HEK293 (cell line): Measurements from ENCODE around the gene RPL31.

ENCODE experiments used
- ZBTB21 ChIP-seq: fragments of 450-650 bp; formaldehyde crosslinking; IDR thresholded peaks from 2 replicates; pipeline ENCODE4 v1.5.1; 2017; ENCODE audit warnings: missing biosample characterization, missing genetic modification characterization
- ZBTB8A ChIP-seq: fragments of 450-650 bp; formaldehyde crosslinking; IDR thresholded peaks from 2 replicates; pipeline ENCODE4 v1.5.1; 2016; ENCODE audit warnings: missing biosample characterization, missing genetic modification characterization
- ZNF140 ChIP-seq: fragments of 450-650 bp; formaldehyde crosslinking; IDR thresholded peaks from 2 replicates; pipeline ENCODE4 v1.5.1; 2016; ENCODE audit warnings: missing biosample characterization, missing genetic modification characterization
- ZNF174 ChIP-seq: fragments of 450-650 bp; formaldehyde crosslinking; IDR thresholded peaks from 2 replicates; pipeline ENCODE4 v1.5.0; 2017; ENCODE audit warnings: missing biosample characterization, mild to moderate bottlenecking, missing genetic modification characterization
- ZNF530 ChIP-seq: fragments of 450-650 bp; formaldehyde crosslinking; IDR thresholded peaks from 2 replicates; pipeline ENCODE4 v1.5.1; 2016; ENCODE audit warnings: low read depth, missing biosample characterization, missing genetic modification characterization
- TF ChIP-seq, protein P1 (sequence below): fragments of 450-650 bp; formaldehyde crosslinking; IDR thresholded peaks from 2 replicates; pipeline ENCODE4 v1.5.1; 2016; ENCODE audit warnings: missing biosample characterization, missing genetic modification characterization
- TF ChIP-seq, protein P2 (sequence below): fragments of 450-650 bp; formaldehyde crosslinking; IDR thresholded peaks from 2 replicates; pipeline ENCODE4 v1.5.1; 2016; ENCODE audit warnings: missing biosample characterization, missing genetic modification characterization, borderline replicate concordance
- TF ChIP-seq, protein P3 (sequence below): fragments of 450-650 bp; formaldehyde crosslinking; IDR thresholded peaks from 2 replicates; pipeline ENCODE4 v1.5.1; 2017; ENCODE audit warnings: missing biosample characterization, missing genetic modification characterization
- TF ChIP-seq, protein P4 (sequence below): fragments of 450-650 bp; formaldehyde crosslinking; IDR thresholded peaks from 2 replicates; pipeline ENCODE4 v1.5.1; 2016; ENCODE audit warnings: missing biosample characterization, missing genetic modification characterization
- TF ChIP-seq, protein P5 (sequence below): fragments of 450-650 bp; formaldehyde crosslinking; IDR thresholded peaks from 2 replicates; pipeline ENCODE4 v1.5.1; 2016; ENCODE audit warnings: missing biosample characterization, missing genetic modification characterization

DNA sequence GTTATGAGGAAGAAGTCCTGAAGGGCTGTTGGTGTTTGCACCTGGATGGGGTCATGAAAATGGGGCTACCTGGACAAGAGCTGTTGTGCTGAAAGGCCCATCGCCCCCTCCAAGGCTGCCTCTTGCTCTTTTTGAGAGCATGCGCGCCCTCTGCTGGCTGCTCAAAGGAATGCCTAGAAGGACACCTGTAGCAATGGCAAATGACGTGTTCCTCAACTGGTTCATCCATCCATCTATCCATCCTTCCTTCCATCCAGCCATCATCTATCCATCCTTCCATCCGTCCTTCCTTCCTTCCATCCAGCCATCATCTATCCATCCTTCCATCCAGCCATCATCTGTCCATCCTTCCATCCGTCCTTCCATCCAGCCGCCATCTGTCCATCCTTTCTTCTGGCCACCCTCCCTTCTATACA is 17.2 kb upstream of the RPL31 start:
- TF ChIP-seq, protein P1, sequence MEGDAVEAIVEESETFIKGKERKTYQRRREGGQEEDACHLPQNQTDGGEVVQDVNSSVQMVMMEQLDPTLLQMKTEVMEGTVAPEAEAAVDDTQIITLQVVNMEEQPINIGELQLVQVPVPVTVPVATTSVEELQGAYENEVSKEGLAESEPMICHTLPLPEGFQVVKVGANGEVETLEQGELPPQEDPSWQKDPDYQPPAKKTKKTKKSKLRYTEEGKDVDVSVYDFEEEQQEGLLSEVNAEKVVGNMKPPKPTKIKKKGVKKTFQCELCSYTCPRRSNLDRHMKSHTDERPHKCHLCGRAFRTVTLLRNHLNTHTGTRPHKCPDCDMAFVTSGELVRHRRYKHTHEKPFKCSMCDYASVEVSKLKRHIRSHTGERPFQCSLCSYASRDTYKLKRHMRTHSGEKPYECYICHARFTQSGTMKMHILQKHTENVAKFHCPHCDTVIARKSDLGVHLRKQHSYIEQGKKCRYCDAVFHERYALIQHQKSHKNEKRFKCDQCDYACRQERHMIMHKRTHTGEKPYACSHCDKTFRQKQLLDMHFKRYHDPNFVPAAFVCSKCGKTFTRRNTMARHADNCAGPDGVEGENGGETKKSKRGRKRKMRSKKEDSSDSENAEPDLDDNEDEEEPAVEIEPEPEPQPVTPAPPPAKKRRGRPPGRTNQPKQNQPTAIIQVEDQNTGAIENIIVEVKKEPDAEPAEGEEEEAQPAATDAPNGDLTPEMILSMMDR (tag by site-specific recombination), result peak; percentile 91
- TF ChIP-seq, protein P2, sequence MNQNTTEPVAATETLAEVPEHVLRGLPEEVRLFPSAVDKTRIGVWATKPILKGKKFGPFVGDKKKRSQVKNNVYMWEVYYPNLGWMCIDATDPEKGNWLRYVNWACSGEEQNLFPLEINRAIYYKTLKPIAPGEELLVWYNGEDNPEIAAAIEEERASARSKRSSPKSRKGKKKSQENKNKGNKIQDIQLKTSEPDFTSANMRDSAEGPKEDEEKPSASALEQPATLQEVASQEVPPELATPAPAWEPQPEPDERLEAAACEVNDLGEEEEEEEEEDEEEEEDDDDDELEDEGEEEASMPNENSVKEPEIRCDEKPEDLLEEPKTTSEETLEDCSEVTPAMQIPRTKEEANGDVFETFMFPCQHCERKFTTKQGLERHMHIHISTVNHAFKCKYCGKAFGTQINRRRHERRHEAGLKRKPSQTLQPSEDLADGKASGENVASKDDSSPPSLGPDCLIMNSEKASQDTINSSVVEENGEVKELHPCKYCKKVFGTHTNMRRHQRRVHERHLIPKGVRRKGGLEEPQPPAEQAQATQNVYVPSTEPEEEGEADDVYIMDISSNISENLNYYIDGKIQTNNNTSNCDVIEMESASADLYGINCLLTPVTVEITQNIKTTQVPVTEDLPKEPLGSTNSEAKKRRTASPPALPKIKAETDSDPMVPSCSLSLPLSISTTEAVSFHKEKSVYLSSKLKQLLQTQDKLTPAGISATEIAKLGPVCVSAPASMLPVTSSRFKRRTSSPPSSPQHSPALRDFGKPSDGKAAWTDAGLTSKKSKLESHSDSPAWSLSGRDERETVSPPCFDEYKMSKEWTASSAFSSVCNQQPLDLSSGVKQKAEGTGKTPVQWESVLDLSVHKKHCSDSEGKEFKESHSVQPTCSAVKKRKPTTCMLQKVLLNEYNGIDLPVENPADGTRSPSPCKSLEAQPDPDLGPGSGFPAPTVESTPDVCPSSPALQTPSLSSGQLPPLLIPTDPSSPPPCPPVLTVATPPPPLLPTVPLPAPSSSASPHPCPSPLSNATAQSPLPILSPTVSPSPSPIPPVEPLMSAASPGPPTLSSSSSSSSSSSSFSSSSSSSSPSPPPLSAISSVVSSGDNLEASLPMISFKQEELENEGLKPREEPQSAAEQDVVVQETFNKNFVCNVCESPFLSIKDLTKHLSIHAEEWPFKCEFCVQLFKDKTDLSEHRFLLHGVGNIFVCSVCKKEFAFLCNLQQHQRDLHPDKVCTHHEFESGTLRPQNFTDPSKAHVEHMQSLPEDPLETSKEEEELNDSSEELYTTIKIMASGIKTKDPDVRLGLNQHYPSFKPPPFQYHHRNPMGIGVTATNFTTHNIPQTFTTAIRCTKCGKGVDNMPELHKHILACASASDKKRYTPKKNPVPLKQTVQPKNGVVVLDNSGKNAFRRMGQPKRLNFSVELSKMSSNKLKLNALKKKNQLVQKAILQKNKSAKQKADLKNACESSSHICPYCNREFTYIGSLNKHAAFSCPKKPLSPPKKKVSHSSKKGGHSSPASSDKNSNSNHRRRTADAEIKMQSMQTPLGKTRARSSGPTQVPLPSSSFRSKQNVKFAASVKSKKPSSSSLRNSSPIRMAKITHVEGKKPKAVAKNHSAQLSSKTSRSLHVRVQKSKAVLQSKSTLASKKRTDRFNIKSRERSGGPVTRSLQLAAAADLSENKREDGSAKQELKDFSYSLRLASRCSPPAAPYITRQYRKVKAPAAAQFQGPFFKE (tag by site-specific recombination), result no peak
- TF ChIP-seq, protein P3, sequence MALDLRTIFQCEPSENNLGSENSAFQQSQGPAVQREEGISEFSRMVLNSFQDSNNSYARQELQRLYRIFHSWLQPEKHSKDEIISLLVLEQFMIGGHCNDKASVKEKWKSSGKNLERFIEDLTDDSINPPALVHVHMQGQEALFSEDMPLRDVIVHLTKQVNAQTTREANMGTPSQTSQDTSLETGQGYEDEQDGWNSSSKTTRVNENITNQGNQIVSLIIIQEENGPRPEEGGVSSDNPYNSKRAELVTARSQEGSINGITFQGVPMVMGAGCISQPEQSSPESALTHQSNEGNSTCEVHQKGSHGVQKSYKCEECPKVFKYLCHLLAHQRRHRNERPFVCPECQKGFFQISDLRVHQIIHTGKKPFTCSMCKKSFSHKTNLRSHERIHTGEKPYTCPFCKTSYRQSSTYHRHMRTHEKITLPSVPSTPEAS, result no peak
- TF ChIP-seq ZNF530 (tag by site-specific recombination) (no peak), ZBTB8A (tag by site-specific recombination) (no peak), ZNF174 (tag by site-specific recombination) (no peak), ZNF140 (tag by site-specific recombination) (no peak), ZBTB21 (tag by site-specific recombination) (no peak)
- TF ChIP-seq, protein P4, sequence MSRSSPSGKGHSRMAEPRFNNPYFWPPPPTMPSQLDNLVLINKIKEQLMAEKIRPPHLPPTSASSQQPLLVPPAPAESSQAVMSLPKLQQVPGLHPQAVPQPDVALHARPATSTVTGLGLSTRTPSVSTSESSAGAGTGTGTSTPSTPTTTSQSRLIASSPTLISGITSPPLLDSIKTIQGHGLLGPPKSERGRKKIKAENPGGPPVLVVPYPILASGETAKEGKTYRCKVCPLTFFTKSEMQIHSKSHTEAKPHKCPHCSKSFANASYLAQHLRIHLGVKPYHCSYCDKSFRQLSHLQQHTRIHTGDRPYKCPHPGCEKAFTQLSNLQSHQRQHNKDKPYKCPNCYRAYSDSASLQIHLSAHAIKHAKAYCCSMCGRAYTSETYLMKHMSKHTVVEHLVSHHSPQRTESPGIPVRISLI, result no peak
- TF ChIP-seq, protein P5, sequence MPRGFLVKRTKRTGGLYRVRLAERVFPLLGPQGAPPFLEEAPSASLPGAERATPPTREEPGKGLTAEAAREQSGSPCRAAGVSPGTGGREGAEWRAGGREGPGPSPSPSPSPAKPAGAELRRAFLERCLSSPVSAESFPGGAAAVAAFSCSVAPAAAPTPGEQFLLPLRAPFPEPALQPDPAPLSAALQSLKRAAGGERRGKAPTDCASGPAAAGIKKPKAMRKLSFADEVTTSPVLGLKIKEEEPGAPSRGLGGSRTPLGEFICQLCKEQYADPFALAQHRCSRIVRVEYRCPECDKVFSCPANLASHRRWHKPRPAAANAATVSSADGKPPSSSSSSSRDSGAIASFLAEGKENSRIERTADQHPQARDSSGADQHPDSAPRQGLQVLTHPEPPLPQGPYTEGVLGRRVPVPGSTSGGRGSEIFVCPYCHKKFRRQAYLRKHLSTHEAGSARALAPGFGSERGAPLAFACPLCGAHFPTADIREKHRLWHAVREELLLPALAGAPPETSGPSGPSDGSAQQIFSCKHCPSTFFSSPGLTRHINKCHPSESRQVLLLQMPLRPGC (tag by site-specific recombination), result no peak
